Vagina (tissue), 2 donors: Measurements from ENCODE around the gene UBE2V1. TPM values are rescaled to one million over a fixed set of nuclear protein-coding genes. Genes with fewer than 3 reads are reported as not detected.
"Not testable (repeated sequence)": the region's sequence is repeated elsewhere in the genome, so short reads cannot be mapped to it uniquely, and the experiment has no call there.

Source experiments
- DNase-seq, 2 donors: peaks; one replicate each; pipeline ENCODE4 v3.0.0-alpha.2; 2017; ENCODE audit errors: extremely low spot score in 2 of 2
- H3K27ac ChIP-seq: fragments of 200-600 bp; sonication (generic); one replicate; pipeline ENCODE4 v1.5.1; 2019
- H3K27me3 ChIP-seq: fragments of 200-600 bp; sonication (generic); one replicate; pipeline ENCODE4 v1.5.1; 2019
- H3K36me3 ChIP-seq, 2 donors: fragments of 200-600 bp; sonication (generic); one replicate each; pipeline ENCODE4 v1.5.1; 2017 to 2019
- H3K4me1 ChIP-seq: fragments of 200-600 bp; sonication (generic); one replicate; pipeline ENCODE4 v1.5.1; 2019
- H3K4me3 ChIP-seq, 2 donors: fragments of 200-600 bp; sonication (generic); 1 replicate in 1 of 2; 2 replicates in 1 of 2; pipeline ENCODE4 v1.5.1; 2016 to 2019
- H3K9me3 ChIP-seq: fragments of 200-600 bp; sonication (generic); one replicate; pipeline ENCODE4 v1.5.1; 2019
- POLR2A ChIP-seq, 2 donors: fragments of 450-650 bp; IDR thresholded peaks; one replicate each; pipeline ENCODE4 v1.6.1; 2017; ENCODE audit warnings: antibody characterized with exemption in 2 of 2, mild to moderate bottlenecking in 2 of 2, moderate library complexity in 2 of 2
- POLR2AphosphoS5 ChIP-seq, 2 donors: sonication (generic); formaldehyde crosslinking; IDR thresholded peaks; one replicate each; pipeline ENCODE4 v1.9.0; 2017; ENCODE audit warnings: antibody characterized with exemption in 2 of 2, mild to moderate bottlenecking in 2 of 2, low read depth in 1 of 2; ENCODE audit not compliant: insufficient read depth in 1 of 2
- intact Hi-C: fragments of 100-400 bp; cut with DNase I; formaldehyde crosslinking; loops from one replicate; pipeline ENCODE4 v1.15.1; 2023
- total RNA-seq: library from RNA; depleted of rRNA; stranded (reverse); fragments of >200 nt; gene quantifications from one replicate; pipeline ENCODE4 v1.2.3, GENCODE V29; 2016
- TF ChIP-seq, protein P1 (sequence below), 3 experiments: fragments of 450-650 bp in 2 of 3; fragments of 200-600 bp in 1 of 3; sonication (generic) in 1 of 3; IDR thresholded peaks; one replicate each; pipeline ENCODE4 v1.5.1; 2017 to 2019; ENCODE audit warnings: antibody characterized with exemption in 3 of 3, mild to moderate bottlenecking in 2 of 3, moderate library complexity in 2 of 3

Gene UBE2V1
- total RNA-seq, 1 donor from 2014 or later, result 74.2 TPM

DNA sequence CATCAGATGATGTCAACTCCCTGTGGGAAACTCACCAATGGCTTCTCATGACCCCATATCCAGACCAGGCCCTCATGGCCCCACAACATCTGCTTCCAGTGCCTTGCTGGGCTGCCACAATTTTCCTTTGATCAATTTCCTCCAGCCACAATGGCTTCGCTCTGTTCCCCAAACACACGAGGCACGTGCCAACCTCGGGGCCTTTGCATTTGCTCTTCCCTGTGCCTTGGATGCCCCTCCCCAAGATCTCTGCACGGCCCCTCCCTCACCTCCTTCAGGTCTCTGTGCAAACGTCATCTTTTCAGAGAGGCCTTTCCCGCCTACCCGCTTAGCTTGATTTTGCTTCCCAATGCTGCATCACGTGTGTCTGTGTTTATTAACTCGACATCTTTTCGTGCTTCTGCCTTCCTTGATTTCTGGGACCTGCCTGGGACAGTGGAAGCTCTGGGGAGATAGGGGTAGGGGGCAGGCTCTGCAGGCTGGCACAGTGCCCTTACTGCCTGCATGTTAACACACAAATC lies 27.4 kb upstream of the UBE2V1 start:
- Histone ChIP-seq H3K4me1 (peaks cover 72% of the 10 kb centered on the region), H3K36me3 (peaks cover 0 to 13% of the 10 kb centered on the region in 2 donors), H3K4me3 (no peak overlapping the region), H3K27ac (no peak overlapping the region), H3K27me3 (no peaks in the 10 kb centered on the region), H3K9me3 (no peaks in the 10 kb centered on the region)
- intact Hi-C loops, result no loop called here
- TF ChIP-seq POLR2A (IDR thresholded peaks at IDR 0.05) (no peak), POLR2AphosphoS5 (IDR thresholded peaks at IDR 0.05; ENCODE audit: insufficient read depth in 1 of 2, low read depth in 1 of 2) (no peak)
- TF ChIP-seq, protein P1, sequence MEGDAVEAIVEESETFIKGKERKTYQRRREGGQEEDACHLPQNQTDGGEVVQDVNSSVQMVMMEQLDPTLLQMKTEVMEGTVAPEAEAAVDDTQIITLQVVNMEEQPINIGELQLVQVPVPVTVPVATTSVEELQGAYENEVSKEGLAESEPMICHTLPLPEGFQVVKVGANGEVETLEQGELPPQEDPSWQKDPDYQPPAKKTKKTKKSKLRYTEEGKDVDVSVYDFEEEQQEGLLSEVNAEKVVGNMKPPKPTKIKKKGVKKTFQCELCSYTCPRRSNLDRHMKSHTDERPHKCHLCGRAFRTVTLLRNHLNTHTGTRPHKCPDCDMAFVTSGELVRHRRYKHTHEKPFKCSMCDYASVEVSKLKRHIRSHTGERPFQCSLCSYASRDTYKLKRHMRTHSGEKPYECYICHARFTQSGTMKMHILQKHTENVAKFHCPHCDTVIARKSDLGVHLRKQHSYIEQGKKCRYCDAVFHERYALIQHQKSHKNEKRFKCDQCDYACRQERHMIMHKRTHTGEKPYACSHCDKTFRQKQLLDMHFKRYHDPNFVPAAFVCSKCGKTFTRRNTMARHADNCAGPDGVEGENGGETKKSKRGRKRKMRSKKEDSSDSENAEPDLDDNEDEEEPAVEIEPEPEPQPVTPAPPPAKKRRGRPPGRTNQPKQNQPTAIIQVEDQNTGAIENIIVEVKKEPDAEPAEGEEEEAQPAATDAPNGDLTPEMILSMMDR (IDR thresholded peaks at IDR 0.05), result no peak
- no peak for DNase-seq

DNA sequence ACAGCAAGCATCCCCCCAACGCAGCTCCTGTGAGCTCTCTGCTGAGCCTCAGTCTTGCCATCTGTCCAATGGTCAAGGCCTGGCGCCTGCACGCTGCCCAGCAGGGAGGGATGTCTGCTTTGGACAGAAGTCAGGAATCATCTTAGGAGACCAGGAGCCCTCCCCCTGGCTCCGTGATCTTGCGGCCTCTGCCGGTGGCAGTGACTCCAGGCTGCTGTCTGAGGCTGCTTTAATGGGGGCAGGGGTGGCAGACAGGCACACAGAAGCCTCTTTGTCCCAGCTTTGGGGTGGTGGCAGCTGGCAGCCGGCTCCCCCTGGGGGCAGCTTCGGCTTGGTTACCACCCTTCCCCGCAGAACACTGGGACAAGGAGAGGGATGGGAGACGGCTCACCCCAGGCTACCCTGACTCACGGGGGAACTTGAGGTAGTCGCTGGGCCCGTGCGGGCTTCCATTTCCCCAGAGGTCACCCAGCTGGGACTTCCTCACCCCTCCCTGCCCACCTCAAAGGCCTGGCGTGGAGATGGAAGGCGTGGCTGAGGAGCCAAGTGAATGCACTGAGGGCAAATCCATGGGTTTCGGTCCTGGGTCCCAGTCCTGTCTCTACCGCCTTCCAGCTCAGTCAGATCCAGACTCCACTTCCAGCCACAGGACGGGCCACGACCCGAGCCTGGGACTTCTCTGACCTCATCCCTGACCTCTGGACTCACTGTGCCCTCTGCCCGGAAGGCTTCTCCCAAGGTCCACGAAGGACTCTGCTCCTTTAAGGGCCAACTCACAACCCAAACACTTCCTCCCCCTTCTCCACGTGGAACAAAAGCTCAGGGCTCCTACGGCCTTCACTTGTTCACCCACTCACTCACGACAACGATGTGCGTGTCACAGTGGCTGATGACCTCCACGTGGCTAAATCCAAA lies 25.8 kb upstream of the UBE2V1 start:
- H3K36me3 ChIP-seq, result peaks cover 0 to 13% of the 10 kb centered on the region in 2 donors

GRCh38 chr20:50138120-50138478 lies 25.1 kb upstream of the UBE2V1 start:
- H3K4me1 ChIP-seq, result peaks cover 51% of the 10 kb centered on the region
- no peak for DNase-seq
- TF ChIP-seq POLR2AphosphoS5 (IDR thresholded peaks at IDR 0.05; ENCODE audit: insufficient read depth in 1 of 2, low read depth in 1 of 2) (no peak), POLR2A (IDR thresholded peaks at IDR 0.05) (no peak)
- TF ChIP-seq, protein P1 (IDR thresholded peaks at IDR 0.05), result no peak
- peak overlapping the region; percentile 62 for H3K27ac ChIP-seq
- H3K36me3 ChIP-seq, result peaks cover 0 to 13% of the 10 kb centered on the region in 2 donors
- no peak overlapping the region for H3K4me3 ChIP-seq
- no peaks in the 10 kb centered on the region for H3K27me3 ChIP-seq
- H3K9me3 ChIP-seq, result no peaks in the 10 kb centered on the region
- intact Hi-C loops, result no loop called here

More for the DNA sequence above, 25.8 kb upstream of the UBE2V1 start:
- Histone ChIP-seq H3K4me1 (peaks cover 56% of the 10 kb centered on the region), H3K27ac (peak overlapping the region; percentile 62), H3K4me3 (no peak overlapping the region), H3K9me3 (no peaks in the 10 kb centered on the region), H3K27me3 (no peaks in the 10 kb centered on the region)
- no peak for DNase-seq
- TF ChIP-seq, protein P1 (IDR thresholded peaks at IDR 0.05), result peak in 1 of 3 experiments; percentile 6
- no peak for TF ChIP-seq POLR2A (IDR thresholded peaks at IDR 0.05)
- intact Hi-C loops, result no loop called here

GRCh38 chr20:50137702-50138101 lies 24.8 kb upstream of the UBE2V1 start:
- H3K27me3 ChIP-seq, intact Hi-C loops: not testable (repeated sequence)

GRCh38 chr20:50136822-50137599 lies 24.1 kb upstream of the UBE2V1 start:
- H3K9me3 ChIP-seq, result no peaks in the 10 kb centered on the region
- H3K27ac ChIP-seq, result peak overlapping the region; percentile 62
- DNase-seq, result no peak
- no peak overlapping the region for H3K4me3 ChIP-seq
- intact Hi-C loops, result no loop called here
- TF ChIP-seq, protein P1 (IDR thresholded peaks at IDR 0.05), result no peak
- TF ChIP-seq POLR2AphosphoS5 (IDR thresholded peaks at IDR 0.05; ENCODE audit: insufficient read depth in 1 of 2, low read depth in 1 of 2), result no peak
- TF ChIP-seq POLR2A (IDR thresholded peaks at IDR 0.05), result no peak
- H3K4me1 ChIP-seq, result peaks cover 46% of the 10 kb centered on the region
- H3K36me3 ChIP-seq, result peaks cover 0 to 15% of the 10 kb centered on the region in 2 donors
- H3K27me3 ChIP-seq, result no peaks in the 10 kb centered on the region

More at GRCh38 chr20:50137702-50138101, 24.8 kb upstream of the UBE2V1 start:
- H3K4me3 ChIP-seq, H3K9me3 ChIP-seq, DNase-seq: not testable (repeated sequence)
- Histone ChIP-seq H3K36me3 (peaks cover 0 to 13% of the 10 kb centered on the region in 2 donors), H3K4me1 (peaks cover 51% of the 10 kb centered on the region), H3K27ac (peak overlapping the region; percentile 62)
- TF ChIP-seq POLR2AphosphoS5 (IDR thresholded peaks at IDR 0.05; ENCODE audit: insufficient read depth in 1 of 2, low read depth in 1 of 2), result peak; percentile 37 to 41

DNA sequence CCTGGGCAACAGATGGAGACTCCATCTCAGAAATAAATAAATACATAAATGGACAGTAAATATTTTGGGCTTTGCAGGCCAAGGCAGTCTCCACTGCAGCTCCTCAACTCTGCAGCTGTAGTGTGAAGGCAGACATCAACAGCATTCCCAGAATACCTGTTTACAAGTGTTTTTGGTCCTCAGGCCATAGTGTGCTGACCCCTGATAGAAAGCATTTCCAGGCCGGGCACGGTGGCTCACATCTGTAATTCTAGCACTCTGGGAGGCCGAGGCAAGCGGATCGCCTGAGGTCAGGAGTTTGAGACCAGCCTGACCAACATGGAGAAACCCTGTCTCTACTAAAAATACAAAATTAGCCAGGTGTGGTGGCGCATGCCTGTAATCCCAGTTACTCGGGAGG lies 22.2 kb upstream of the UBE2V1 start:
- peaks cover 28% of the 10 kb centered on the region for H3K4me1 ChIP-seq
- not testable (repeated sequence) for H3K27ac ChIP-seq

More for the DNA sequence above, 22.2 kb upstream of the UBE2V1 start:
- DNase-seq, H3K9me3 ChIP-seq, H3K27me3 ChIP-seq, intact Hi-C loops, H3K4me3 ChIP-seq: not testable (repeated sequence)
- peaks cover 0 to 11% of the 10 kb centered on the region in 2 donors for H3K36me3 ChIP-seq
